Vagina (tissue), 2 donors: ENCODE results near the gene GDPD2.

Experiments
- POLR2A ChIP-seq, 2 donors: fragments of 450-650 bp; IDR thresholded peaks; one replicate each; pipeline ENCODE4 v1.6.1; 2017; ENCODE audit warnings: antibody characterized with exemption in 2 of 2, mild to moderate bottlenecking in 2 of 2, moderate library complexity in 2 of 2
- POLR2AphosphoS5 ChIP-seq, 2 donors: sonication (generic); formaldehyde crosslinking; IDR thresholded peaks; one replicate each; pipeline ENCODE4 v1.9.0; 2017; ENCODE audit warnings: antibody characterized with exemption in 2 of 2, mild to moderate bottlenecking in 2 of 2, low read depth in 1 of 2; ENCODE audit not compliant: insufficient read depth in 1 of 2
- TF ChIP-seq, protein P1 (sequence below), 3 experiments: fragments of 450-650 bp in 2 of 3; fragments of 200-600 bp in 1 of 3; sonication (generic) in 1 of 3; IDR thresholded peaks; one replicate each; pipeline ENCODE4 v1.5.1; 2017 to 2019; ENCODE audit warnings: antibody characterized with exemption in 3 of 3, mild to moderate bottlenecking in 2 of 3, moderate library complexity in 2 of 3

GRCh38 chrX:70470850-70471289 lies 47.8 kb downstream of the GDPD2 start:
- TF ChIP-seq, protein P1, sequence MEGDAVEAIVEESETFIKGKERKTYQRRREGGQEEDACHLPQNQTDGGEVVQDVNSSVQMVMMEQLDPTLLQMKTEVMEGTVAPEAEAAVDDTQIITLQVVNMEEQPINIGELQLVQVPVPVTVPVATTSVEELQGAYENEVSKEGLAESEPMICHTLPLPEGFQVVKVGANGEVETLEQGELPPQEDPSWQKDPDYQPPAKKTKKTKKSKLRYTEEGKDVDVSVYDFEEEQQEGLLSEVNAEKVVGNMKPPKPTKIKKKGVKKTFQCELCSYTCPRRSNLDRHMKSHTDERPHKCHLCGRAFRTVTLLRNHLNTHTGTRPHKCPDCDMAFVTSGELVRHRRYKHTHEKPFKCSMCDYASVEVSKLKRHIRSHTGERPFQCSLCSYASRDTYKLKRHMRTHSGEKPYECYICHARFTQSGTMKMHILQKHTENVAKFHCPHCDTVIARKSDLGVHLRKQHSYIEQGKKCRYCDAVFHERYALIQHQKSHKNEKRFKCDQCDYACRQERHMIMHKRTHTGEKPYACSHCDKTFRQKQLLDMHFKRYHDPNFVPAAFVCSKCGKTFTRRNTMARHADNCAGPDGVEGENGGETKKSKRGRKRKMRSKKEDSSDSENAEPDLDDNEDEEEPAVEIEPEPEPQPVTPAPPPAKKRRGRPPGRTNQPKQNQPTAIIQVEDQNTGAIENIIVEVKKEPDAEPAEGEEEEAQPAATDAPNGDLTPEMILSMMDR (IDR thresholded peaks at IDR 0.05) = no peak
- TF ChIP-seq POLR2AphosphoS5 (IDR thresholded peaks at IDR 0.05; ENCODE audit: insufficient read depth in 1 of 2, low read depth in 1 of 2) (no peak), POLR2A (IDR thresholded peaks at IDR 0.05) (no peak)
